Measurements from ENCODE around the gene GJD2.

Gene GJD2

DNA sequence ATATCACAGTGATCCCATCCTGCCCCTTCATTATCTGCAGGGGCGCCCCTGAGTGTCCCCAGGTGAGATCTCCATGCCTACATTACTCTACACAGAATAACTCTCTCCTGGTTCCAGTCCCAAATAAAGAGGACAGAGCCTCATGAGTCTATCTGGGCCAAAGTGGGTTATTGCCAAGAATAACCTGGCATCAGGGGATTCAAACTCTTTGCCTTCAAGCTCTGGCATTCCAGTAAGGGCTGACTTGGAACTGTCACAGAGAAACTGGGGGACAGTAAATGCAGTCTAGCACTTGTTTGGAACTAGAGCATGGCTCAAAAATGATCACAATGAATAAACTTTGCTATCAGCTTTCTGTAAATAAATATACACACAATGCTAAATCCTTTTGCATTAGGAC, 30.3 kb downstream of the GJD2 start:
- DNase-seq (ENCODE audit: low read depth), result no peak

DNA sequence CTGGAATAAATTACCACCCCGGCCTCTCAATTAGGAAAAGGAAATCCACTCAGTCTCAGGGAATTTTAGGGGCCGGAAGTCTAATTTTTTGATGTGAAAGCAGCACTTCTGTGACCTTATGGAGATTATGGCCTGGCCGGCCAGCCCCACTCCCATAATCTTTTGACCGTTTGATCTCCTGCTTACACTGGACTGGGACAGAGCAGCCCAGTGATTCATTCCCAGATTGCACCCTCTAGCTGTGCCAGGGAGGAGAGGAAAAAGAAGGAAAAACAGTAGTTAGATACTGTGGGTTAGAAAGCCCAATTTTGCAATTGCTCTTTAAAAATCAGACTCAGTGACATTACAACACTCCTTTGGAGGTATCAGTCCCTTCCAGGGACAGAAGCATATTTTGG, 32.4 kb downstream of the GJD2 start:
- DNase-seq (ENCODE audit: low read depth), result no peak

DNA sequence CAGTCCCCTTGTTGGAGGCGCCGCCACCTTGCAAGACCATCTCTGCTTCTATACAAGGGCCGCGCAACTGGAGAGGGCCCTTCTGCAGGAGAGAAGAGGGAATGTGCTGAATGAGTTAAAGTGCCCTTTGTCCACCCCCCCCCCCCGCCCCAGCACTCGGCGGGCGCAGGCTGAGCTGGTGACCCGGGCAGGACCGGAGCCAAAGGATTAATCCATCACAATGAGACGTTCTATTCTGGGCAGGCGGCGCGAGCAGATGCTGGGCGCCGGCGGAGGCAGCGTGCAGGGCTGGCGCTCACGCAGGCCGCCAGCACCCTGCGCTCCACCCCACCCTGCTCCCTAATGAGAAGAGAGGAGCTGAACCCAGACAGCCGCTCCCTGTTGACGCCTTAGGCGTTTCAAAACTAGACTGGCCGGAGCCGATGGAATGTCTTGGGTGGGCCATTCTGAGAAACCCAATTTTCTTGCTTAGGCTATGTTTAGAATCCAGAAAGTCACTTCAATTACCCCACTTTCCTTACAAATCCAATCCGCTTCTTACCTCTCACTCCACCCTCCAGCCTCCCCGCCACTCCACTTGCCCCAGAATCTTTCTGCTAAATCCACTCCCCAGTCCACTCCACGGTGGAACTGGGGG, 32.9 kb downstream of the GJD2 start:
- DNase-seq (ENCODE audit: low read depth), result no peak

DNA sequence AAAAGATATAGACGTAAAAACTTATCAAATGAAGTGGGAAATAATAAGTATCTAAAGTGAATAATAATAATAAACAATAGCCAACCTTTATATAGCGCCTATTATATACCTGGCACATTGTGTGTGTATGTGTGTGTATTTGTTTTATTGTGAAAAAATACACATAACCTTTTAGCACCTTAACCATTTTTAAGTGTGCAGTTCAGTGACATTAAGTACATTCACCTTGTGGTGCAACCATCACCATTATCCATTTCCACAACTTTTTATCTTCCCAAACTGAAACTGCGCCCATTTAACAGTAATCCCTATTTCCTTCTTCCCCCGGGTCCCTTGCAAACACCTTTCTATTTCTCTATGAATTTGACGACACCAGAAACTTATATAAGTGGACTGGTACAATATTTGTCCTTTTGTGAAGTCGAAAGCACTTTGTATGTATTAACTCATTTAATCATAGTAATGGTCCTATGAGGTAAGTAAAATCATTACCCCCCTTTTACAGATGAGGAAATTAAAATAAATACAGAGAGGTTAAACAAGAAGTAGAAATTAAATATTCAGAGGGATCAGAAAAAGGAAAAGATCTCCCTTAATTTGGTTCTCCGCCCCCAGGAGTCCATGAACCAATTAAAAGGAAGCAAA, 33.5 kb downstream of the GJD2 start:
- no peak for DNase-seq (ENCODE audit: low read depth)

DNA sequence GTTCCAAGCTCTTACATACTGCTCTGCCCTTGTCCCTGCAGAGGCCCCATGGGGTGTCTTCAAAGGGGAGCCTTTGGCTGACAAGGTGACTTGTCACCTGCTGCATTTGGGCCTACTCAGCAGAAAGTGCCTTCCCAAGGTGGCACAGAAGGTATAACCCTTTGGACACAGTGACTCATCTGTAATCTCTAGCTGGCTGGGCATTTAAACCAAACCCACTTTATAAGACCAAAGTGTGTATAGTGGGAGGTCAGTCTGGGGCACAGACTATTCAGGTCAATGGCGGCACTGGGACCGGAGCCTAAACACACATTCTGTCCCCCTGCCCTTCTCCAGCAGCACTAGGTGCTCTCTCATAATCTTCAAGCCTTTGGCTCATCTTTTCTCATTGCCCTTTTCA, 35.1 kb downstream of the GJD2 start:
- DNase-seq (ENCODE audit: low read depth), result no peak

DNA sequence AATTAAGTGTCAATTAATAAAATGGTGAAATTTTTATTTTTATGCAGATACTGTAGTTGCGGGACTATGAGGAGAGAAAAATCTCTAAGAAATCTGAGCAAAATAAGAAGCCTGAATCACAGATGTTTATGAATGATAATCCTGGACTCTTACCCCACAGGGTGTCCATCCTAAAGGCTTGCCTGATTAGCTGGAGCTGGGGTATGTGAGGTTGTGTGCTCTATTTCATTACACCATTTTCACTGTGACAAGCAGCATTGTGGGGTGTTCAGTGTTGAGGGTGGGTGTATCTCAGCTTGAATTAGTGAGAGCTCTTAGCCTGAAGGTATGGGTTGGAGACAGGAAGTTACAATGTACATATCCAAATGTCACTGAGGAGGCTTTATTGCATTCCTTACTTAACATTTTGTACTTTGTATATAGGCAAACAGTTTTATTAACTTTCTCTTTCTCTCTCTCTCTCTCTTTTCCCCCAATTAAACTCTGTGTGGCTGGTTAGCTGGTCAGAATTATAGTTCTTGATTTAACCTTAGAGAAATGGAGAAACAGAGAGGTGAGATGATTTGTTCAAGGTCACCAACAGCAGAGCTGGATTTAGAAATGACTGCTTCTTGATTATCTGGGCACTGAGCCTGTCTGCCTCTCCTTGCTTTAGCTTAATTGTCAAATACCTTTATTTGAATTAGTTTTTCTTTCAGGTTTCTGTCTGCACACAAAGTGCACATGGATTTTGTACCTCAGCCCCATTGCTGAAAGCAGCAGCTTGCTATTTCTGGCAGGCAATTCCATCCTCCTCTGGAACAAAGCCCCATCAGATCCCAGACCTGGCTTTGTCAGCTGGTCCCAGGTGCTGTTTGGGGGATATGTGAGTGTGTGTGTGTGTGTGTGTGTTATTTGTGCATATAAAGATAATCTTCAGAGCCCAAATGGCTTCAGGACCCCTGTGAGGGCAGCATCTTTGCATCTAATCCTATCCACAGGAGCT, 35.8 kb downstream of the GJD2 start:
- no peak for DNase-seq (ENCODE audit: low read depth)

DNA sequence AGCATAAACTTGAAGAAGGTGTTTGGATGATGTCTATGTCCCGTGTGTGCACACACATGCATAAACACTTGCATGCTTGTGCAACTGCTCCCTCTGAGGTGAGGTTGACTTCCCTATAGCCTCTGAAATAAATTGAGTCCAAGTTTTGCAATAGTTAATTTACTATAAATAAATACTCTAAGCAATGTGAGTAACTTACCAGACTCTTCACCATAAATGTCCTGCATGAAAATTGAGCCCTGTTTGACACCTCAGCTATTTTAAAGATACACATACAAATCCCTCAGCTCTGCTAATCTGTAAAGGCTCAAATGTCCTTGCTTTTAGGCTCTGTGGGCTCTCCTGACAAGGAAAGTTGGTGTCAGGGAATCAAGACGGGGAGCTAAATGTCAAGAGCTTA, 37.1 kb downstream of the GJD2 start:
- DNase-seq (ENCODE audit: low read depth), result no peak

DNA sequence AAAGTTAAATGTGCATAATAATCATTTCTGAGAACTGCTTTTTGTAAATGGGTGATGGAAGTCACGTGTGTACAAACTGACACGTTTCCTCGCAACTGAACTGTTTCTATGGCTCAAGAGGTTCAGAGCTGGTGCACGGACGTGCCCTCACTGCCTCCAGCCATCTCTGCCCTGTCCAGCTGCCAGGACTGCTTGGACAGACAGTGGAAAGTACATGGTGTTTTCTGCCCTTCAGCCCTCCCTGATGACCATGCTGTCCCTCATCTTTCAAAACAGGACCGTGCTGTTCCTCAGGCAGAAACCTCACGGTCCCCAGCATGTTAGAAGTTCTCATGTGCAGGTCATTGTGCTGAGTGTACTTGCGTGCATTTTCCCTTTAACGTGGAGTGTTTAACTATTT, 38.7 kb downstream of the GJD2 start:
- no peak for DNase-seq (ENCODE audit: low read depth)

DNA sequence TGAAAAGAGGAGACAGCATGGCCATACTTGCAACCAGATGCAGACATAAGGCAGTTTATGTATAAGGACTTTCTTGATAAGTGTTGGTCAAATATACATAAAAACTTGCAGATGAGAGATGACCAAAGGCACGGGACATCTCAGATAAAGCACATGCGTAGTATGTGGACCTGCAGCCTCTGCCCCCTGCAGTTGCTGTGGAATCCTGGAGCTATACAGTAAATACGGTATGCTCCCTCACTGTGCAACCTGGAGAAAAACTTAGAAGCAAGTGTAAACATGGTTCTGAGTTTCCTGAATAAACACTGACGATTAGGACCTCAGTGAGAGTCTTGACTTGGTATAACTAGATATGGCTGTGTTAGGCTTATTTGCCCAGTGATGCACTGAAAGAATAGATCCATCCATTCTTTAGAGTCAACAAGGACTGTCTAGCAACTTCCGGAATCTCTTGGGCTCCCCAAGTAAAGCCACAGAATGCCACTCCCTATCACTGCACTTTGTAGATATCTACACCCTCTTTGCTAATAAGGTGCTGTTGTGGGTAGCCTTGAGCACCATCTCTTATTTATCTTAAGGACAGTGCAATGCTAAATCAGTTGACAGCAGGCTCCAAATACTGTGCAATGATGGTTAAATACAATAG, 40.2 kb downstream of the GJD2 start:
- no peak for DNase-seq (ENCODE audit: low read depth)

DNA sequence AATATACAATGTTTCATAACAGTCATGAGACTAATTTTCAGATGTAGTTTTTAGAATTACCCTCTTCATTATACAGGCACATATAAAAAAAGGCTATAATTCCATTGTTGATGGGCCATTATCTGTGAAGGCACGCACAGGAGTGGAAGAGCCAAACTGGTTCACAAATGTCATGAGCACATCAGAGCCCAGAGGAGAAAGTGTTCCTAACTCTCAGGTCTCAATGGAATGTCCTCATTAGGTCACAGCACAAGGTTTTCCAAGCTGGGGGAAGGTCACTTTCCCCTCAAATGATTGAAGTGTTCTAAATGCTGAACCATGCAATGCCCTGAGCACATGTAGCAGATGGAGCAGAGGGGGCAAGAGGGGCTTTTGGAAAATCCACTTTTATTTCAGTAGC, 41.2 kb downstream of the GJD2 start:
- no peak for DNase-seq (ENCODE audit: low read depth)

DNA sequence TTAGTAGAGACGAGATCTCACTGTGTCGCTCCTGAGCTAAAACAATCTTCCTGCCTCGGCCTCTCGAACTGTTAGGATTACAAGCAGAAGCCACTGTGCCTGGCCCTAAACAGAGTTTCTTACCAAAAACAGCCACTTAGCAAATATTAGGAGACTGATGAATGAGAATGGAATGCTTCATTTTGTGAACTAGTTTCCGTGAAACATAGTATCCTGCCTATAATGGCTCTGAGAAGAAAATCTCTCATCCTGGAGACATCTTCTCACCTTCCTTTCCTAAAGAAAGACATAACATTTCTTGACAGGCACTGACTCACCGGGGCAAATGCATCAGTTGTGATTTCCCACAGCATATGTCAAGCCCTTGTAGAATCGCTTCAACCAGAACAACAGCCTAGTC, 44.9 kb downstream of the GJD2 start:
- no peak for DNase-seq (ENCODE audit: low read depth)

DNA sequence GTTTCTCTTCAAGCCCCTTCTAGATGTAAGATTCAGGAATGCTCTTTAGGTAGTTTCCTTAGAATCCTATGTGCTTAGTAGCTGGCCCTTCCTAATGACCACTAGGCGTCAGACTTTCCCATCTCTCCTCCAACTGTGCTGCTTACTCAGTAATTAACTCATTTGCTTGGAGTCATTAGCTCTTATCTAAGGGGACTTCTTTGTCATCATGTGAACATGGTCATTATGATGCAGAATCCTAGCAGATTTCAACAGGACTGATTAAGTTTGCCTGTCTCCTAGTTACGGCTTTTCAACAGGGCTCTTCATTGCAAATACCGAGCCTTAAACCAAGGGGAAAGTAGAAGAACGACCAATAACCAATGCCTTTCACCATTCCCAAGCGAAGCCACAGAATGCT, 46.4 kb downstream of the GJD2 start:
- DNase-seq (ENCODE audit: low read depth), result no peak

DNA sequence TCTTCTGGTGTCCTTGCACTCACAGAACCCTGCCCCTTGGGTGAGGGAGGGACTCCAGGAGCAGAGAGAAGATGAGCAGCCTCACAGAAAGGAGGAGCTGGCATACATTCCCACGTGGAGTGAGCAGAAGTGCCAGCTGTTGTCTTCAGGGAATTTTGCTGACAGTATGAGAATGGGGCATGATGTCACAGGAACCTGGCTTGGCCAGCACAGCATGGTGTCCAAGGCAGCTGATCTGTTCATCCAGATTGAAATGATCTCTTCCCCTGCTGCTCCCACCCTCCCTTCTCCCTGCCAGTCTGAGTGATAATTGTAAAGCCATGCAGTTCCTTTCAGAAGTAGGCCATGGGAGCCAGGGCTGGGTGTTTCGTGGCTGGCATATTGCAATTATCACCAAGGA, 53.3 kb downstream of the GJD2 start:
- DNase-seq (ENCODE audit: low read depth), result no peak
